Measurements from ENCODE around the gene HGFAC. TPM values are rescaled to one million over a fixed set of nuclear protein-coding genes. Genes with fewer than 3 reads are reported as not detected.

HGFAC gene
- total RNA-seq, 1 donor from 2014 or later = 0.35 TPM

DNA sequence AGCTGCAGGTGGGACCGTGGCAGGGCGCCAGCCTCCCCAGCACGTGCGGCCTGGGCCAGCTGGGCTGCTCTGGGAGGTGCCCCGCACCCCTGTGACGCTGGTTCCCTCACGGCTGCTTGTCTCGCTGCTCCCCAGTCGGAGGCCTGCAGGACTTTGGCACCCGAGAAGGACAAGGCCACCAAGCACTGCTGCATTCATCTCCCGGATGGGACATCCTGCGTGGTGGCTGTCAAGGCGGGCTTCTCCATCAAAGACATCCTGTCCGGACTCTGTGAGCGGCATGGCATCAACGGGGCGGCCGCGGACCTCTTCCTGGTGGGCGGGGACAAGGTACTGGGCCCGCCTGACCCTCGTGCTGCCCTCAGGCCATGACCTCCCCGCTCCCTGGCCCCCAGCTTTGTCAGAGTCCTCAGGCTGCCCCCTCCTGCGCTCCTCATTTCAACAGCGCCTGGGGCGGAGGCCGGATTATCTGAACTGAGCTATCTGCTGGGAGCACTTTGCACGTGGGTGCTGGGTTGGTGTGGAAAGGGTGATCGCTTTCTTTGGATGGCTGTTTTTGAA lies 19.4 kb upstream of the HGFAC start:
- no peaks in the 10 kb centered on the region for H3K9me3 Mint-ChIP-seq (ENCODE audit: low read depth)
- no peaks in the 10 kb centered on the region for H3K4me1 Mint-ChIP-seq (ENCODE audit: low read depth)
- no peak for TF ChIP-seq CTCF (IDR thresholded peaks at IDR 0.05)
- no peaks in the 10 kb centered on the region for H3K27me3 Mint-ChIP-seq (ENCODE audit: low read depth)
- H3K36me3 Mint-ChIP-seq (ENCODE audit: low read depth) = peaks cover 8% of the 10 kb centered on the region
- DNase-seq (ENCODE audit: low spot score) = no peak
- H3K4me3 Mint-ChIP-seq (ENCODE audit: unreplicated experiment) = no peak overlapping the region
- no peak overlapping the region for H3K27ac Mint-ChIP-seq (ENCODE audit: unreplicated experiment)

- Mint-ChIP-seq H3K4me3 (ENCODE audit: unreplicated experiment) (no peak overlapping the region), H3K9me3 (ENCODE audit: low read depth) (no peaks in the 10 kb centered on the region), H3K27ac (ENCODE audit: unreplicated experiment) (no peak overlapping the region), H3K27me3 (ENCODE audit: low read depth) (no peaks in the 10 kb centered on the region), H3K36me3 (ENCODE audit: low read depth) (peaks cover 4% of the 10 kb centered on the region), H3K4me1 (ENCODE audit: low read depth) (no peaks in the 10 kb centered on the region)
- DNase-seq (ENCODE audit: low spot score) = no peak
- no peak for TF ChIP-seq CTCF (IDR thresholded peaks at IDR 0.05)
Measured at GRCh38 chr4:3422808-3423297, 18.9 kb upstream of the HGFAC start.

GRCh38 chr4:3423406-3423805 lies 18.4 kb upstream of the HGFAC start:
- no peak overlapping the region for H3K27ac Mint-ChIP-seq (ENCODE audit: unreplicated experiment)
- no peaks in the 10 kb centered on the region for H3K4me1 Mint-ChIP-seq (ENCODE audit: low read depth)
- H3K36me3 Mint-ChIP-seq (ENCODE audit: low read depth) = peaks cover 5% of the 10 kb centered on the region
- H3K27me3 Mint-ChIP-seq (ENCODE audit: low read depth) = no peaks in the 10 kb centered on the region
- no peak overlapping the region for H3K4me3 Mint-ChIP-seq (ENCODE audit: unreplicated experiment)
- no peak for DNase-seq (ENCODE audit: low spot score)
- TF ChIP-seq CTCF (IDR thresholded peaks at IDR 0.05) = no peak
- H3K9me3 Mint-ChIP-seq (ENCODE audit: low read depth) = no peaks in the 10 kb centered on the region

- Mint-ChIP-seq H3K27ac (ENCODE audit: unreplicated experiment) (no peak overlapping the region), H3K4me3 (ENCODE audit: unreplicated experiment) (no peak overlapping the region)
Measured at GRCh38 chr4:3423952-3424351, 17.8 kb upstream of the HGFAC start.

DNA sequence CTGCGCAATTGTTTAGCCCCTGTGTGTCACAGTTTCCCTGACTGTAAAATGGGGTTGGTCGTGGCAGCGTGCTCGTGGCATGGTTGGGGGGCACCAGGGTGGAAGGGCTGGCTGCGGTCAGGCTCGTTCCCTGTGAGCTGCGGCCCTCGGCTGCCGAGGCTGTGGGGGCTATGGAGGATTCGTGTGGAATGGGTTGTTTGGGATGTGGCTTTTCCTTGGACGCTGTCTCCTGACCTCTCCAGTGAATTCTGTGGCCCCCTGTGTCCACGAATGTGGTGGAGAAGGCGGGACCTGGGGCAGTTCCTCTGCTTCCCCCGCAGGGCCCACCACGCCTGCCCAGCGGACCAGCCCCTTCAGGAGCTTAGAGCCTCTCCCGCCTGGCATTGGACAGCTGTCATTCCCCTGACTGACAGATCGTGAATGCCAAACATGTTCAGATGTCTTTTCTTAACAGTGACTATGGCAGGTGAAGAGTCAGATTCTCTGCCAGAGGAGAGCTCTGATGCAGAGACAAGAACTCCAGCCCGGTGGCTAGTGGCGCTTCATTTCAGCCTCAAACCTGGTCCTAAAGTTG lies 17.2 kb upstream of the HGFAC start:
- no peaks in the 10 kb centered on the region for H3K4me1 Mint-ChIP-seq (ENCODE audit: low read depth)
- H3K4me3 Mint-ChIP-seq (ENCODE audit: unreplicated experiment) = no peak overlapping the region
- H3K27ac Mint-ChIP-seq (ENCODE audit: unreplicated experiment) = no peak overlapping the region
- H3K27me3 Mint-ChIP-seq (ENCODE audit: low read depth) = no peaks in the 10 kb centered on the region
- DNase-seq (ENCODE audit: low spot score) = no peak
- H3K36me3 Mint-ChIP-seq (ENCODE audit: low read depth) = peaks cover 8% of the 10 kb centered on the region
- no peak for TF ChIP-seq CTCF (IDR thresholded peaks at IDR 0.05)
- H3K9me3 Mint-ChIP-seq (ENCODE audit: low read depth) = no peaks in the 10 kb centered on the region

More at GRCh38 chr4:3423952-3424351, 17.8 kb upstream of the HGFAC start:
- no peaks in the 10 kb centered on the region for H3K9me3 Mint-ChIP-seq (ENCODE audit: low read depth)
- DNase-seq (ENCODE audit: low spot score) = no peak
- TF ChIP-seq CTCF (IDR thresholded peaks at IDR 0.05) = no peak
- H3K4me1 Mint-ChIP-seq (ENCODE audit: low read depth) = no peaks in the 10 kb centered on the region
- peaks cover 5% of the 10 kb centered on the region for H3K36me3 Mint-ChIP-seq (ENCODE audit: low read depth)
- no peaks in the 10 kb centered on the region for H3K27me3 Mint-ChIP-seq (ENCODE audit: low read depth)
